HG03108 (cell line): ENCODE measurements around the gene NOB1.

Experiments used
- ATAC-seq: cut with Tn5 transposase; IDR thresholded peaks from one replicate; pipeline ENCODE4 v1.9.1; 2021; ENCODE audit warnings: moderate library complexity; ENCODE audit not compliant: unreplicated experiment

Gene NOB1

GRCh38 chr16:69721441-69721957, 33.2 kb downstream of the NOB1 start:
- no peak for ATAC-seq

DNA sequence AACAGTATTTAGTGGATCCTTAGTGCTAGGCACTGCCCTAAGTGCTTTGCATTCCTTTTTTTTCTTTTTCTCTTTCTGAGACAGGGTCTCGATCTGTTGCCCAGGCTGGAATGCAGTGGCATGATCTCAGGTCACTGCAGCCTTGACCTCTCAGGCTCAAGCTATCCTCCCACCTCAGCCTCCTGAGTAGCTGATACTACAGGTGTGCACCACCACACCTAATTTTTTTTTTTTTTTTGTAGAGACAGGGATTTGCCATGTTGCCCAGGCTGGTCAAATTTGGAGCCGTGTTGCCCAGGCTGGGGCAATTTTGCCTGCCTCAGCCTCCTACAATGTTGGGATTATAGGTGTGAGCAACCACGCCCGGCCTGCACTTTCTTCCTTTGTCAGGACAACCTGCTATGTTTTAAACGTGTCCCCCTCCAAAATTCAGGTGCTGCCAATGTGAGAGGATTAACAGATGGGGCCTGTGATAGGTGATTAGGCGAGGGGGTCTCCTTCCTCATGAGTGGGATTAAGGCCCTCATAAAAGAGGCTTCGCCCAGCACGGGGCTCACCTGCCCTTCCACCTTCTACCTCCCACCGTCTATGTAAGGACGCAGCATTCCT, 33.8 kb downstream of the NOB1 start:
- ATAC-seq = no peak

- ATAC-seq = no peak
Measured at GRCh38 chr16:69718111-69718764, 36.5 kb downstream of the NOB1 start.

- ATAC-seq = no peak
Measured at GRCh38 chr16:69717066-69717465, 37.7 kb downstream of the NOB1 start.

DNA sequence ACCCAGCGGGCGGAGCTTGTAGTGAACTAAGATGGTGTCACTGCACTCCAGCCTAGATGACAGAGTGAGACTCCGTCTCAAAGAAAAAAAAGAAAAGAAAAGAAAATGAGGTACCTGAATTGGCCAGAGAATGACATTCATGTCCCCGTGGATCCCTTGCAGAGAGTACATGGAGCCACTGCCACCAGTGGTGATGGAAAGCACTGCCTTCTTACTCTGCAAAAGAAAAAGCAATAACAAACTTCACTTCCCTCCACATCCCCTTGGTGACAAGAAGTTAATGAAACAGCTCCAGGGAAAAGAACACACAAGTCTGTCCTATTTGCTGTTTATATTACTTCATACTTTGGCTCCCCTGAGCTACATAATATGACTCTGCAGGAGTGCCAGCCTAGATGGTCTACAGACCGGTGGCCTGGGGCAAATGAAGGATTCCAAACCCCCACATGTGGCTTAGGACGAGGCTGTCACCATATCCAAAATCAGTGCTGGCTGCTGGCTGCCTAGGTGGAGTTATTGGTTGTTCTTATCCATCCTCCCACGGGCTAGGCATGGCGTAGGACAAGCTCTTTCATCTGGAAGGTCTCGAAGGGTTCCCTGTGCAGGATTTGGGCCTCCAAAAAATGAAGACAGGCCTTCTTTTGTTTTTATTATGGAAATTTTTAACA, 41.7 kb downstream of the NOB1 start:
- ATAC-seq = no peak

DNA sequence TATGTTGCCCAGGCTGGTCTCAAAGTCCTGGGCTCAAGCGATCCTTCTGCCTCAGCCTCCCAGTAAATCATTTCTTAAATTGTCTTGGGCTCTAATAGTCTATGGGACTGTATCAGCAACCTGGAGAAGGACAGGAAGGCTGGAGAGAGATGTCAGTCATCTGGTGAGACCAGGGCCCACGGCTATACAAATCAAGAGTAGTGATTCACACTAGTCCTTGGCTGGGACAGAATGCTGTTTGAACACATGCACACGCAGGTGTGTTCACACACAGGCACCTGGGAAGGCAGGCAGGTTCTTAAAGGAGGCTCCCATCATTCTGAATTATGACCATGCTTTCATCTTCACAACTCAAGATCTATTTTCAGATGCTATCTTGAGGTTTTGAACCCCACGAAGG, 42.4 kb downstream of the NOB1 start:
- no peak for ATAC-seq

GRCh38 chr16:69711115-69711740, 43.5 kb downstream of the NOB1 start:
- ATAC-seq = no peak

- ATAC-seq = no peak
Measured at GRCh38 chr16:69709456-69710084, 45.2 kb downstream of the NOB1 start.

GRCh38 chr16:69707920-69708683, 46.6 kb downstream of the NOB1 start:
- ATAC-seq = no peak

DNA sequence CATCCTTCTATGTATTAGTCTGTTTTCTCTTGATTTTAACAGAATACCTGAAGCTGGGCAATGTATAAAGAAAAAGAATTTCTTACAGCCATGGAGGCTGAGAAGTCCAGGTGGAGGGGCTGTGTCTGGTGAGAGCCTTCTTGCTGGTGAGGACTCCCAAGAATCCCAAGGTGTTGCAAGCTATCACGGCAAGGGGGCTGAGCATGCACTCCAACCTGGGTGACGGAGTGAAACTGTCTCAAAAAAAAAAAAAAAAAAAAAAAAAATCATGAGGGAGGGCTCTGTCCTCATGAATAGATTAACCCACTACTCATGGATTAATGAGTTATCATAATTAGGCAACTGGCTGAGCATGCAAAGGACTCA, 47.8 kb downstream of the NOB1 start:
- no peak for ATAC-seq

DNA sequence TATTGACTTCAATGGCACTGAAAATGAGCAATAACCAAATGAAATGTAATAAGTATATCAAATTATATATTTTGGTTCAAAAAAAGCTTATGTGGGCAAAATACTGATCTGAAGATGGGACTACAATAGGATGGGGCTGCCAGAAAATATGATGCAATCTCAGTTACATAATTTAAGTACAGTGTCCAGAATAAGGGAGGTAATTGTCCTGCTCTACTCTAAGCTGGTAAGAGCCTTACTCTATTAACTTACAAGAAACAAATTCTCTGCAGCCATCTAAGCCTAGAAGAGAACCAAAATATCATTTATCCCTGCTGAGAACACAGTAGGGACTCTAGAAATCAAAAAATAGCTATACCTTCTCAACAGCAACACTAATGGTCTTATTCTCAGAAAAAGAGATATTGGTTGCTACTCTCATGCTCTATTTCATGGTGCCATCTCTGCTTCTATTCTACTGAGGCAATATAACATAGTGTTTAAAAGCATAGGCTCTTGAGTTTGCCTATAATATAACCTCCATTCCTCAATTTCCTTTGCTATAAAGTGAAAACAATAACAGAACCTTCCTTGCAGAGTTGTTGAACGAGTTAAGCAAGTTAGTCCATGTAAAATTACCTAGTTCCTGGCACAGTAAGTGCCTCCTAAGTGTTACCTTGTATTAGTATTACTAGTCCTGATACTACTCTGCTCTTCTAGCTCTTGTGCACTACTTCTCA, 48.3 kb downstream of the NOB1 start:
- no peak for ATAC-seq

DNA sequence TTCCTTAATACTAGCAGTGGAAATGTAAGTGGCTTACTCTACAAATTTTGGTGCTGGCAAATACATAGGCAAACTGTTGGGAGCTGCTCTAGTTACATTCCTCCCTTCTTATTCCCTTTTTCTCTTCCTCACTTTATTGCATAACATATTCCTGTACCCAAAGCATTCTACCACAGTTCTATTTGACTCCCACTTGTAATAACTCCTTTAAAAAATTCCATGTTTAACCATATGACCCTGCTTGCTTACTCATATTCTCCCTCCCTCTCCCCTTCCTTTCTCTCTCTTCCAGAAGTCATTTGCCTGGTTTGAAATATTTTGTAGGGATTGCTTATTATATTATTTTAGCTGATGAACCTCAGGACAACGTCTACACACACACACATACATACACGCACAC, 51.1 kb downstream of the NOB1 start:
- no peak for ATAC-seq

GRCh38 chr16:69701866-69702265, 52.9 kb downstream of the NOB1 start:
- ATAC-seq = no peak

GRCh38 chr16:69701452-69701851, 53.3 kb downstream of the NOB1 start:
- no peak for ATAC-seq

- ATAC-seq = no peak
Measured at GRCh38 chr16:69699915-69700314, 54.8 kb downstream of the NOB1 start.

- no peak for ATAC-seq
Measured at GRCh38 chr16:69698404-69698803, 56.3 kb downstream of the NOB1 start.

- ATAC-seq = no peak
Measured at GRCh38 chr16:69693916-69694315, 60.8 kb downstream of the NOB1 start.

- ATAC-seq = no peak
Measured at GRCh38 chr16:69691980-69692911, 62.5 kb downstream of the NOB1 start.
